ENCODE measurements around the gene CHD6.

GRCh38 chr20:41533537-41534136 is 84.5 kb downstream of the CHD6 start:
- TF ChIP-seq POLR2AphosphoS5 (IDR thresholded peaks at IDR 0.05) = no peak
- no peak for TF ChIP-seq CTCF (IDR thresholded peaks at IDR 0.05)
- TF ChIP-seq POLR2A (IDR thresholded peaks at IDR 0.05) = no peak
